OCI-LY1 (cell line): Measurements from ENCODE around the gene SPAG17.

Source experiments
- H2AFZ ChIP-seq: fragments of 200-600 bp; sonication (generic), shearing (Covaris generic); 2 replicates; pipeline ENCODE4 v1.6.0; 2014; ENCODE audit warnings: antibody characterized with exemption, mild to moderate bottlenecking, low read length
- H3F3A ChIP-seq: fragments of 200-600 bp; sonication (generic), shearing (Covaris generic); 2 replicates; pipeline ENCODE4 v1.6.0; 2014; ENCODE audit warnings: mild to moderate bottlenecking, antibody characterized with exemption, low read length, moderate library complexity; ENCODE audit not compliant: insufficient read depth
- H3K27ac ChIP-seq: fragments of 200-600 bp; sonication (generic); 2 replicates; pipeline ENCODE4 v1.5.1; 2014; ENCODE audit warnings: low read length, mixed run types, mild to moderate bottlenecking, low read depth; ENCODE audit not compliant: poor library complexity, severe bottlenecking
- H3K27me3 ChIP-seq: fragments of 200-600 bp; sonication (generic); 2 replicates; pipeline ENCODE4 v1.6.0; 2014; ENCODE audit warnings: antibody characterized with exemption, mild to moderate bottlenecking, low read length, moderate library complexity; ENCODE audit not compliant: insufficient read depth
- H3K36me3 ChIP-seq: fragments of 200-600 bp; sonication (generic); 2 replicates; pipeline ENCODE4 v1.6.1; 2014; ENCODE audit warnings: mild to moderate bottlenecking, antibody characterized with exemption, low read length, moderate library complexity, mixed read lengths; ENCODE audit not compliant: insufficient read depth
- H3K4me1 ChIP-seq: fragments of 200-600 bp; sonication (generic); 2 replicates; pipeline ENCODE4 v1.5.1; 2014; ENCODE audit warnings: mild to moderate bottlenecking, low read length, moderate library complexity; ENCODE audit not compliant: insufficient read depth, severe bottlenecking
- H3K4me2 ChIP-seq: fragments of 200-600 bp; sonication (generic), shearing (Covaris generic); 2 replicates; pipeline ENCODE4 v1.6.1; 2014; ENCODE audit warnings: low read length
- H3K4me3 ChIP-seq: fragments of 200-600 bp; sonication (generic); 2 replicates; pipeline ENCODE4 v1.5.1; 2014; ENCODE audit warnings: low read length, low read depth, mild to moderate bottlenecking, mixed read lengths; ENCODE audit not compliant: poor library complexity, severe bottlenecking
- H3K79me2 ChIP-seq: fragments of 200-600 bp; shearing (Covaris generic); 2 replicates; pipeline ENCODE4 v1.6.1; 2016; ENCODE audit warnings: mixed run types, low read length, mixed read lengths; ENCODE audit not compliant: insufficient read depth
- H3K9ac ChIP-seq: fragments of 200-600 bp; sonication (generic), shearing (Covaris generic); 2 replicates; pipeline ENCODE4 v1.6.1; 2014; ENCODE audit warnings: mild to moderate bottlenecking, low read length, mixed read lengths
- H3K9me2 ChIP-seq: fragments of 200-600 bp; sonication (generic), shearing (Covaris generic); 2 replicates; pipeline ENCODE4 v1.6.1; 2014; ENCODE audit warnings: low read depth, mild to moderate bottlenecking, low read length, mixed read lengths
- H3K9me3 ChIP-seq: fragments of 200-600 bp; shearing (Covaris generic); 2 replicates; pipeline ENCODE4 v1.6.1; 2014; ENCODE audit warnings: low read length, mixed read lengths
- H4K20me1 ChIP-seq: fragments of 200-600 bp; sonication (generic), shearing (Covaris generic); 2 replicates; pipeline ENCODE4 v1.6.0; 2016; ENCODE audit warnings: mild to moderate bottlenecking, low read length; ENCODE audit not compliant: insufficient read depth
- CTCF ChIP-seq: fragments of 200-600 bp; sonication (generic), shearing (Covaris generic); IDR thresholded peaks from 2 replicates; pipeline ENCODE4 v1.5.1; 2017; ENCODE audit warnings: mild to moderate bottlenecking, antibody characterized with exemption, low read length, moderate library complexity, mixed read lengths
- EZH2 ChIP-seq: fragments of 200-600 bp; sonication (generic), shearing (Covaris generic); IDR thresholded peaks from 2 replicates; pipeline ENCODE4 v1.8.0; 2017; ENCODE audit warnings: borderline replicate concordance, mixed run types, mild to moderate bottlenecking, antibody characterized with exemption, low read length, moderate library complexity, mixed read lengths

Gene SPAG17

GRCh38 chr1:118118469-118118868 lies 66.6 kb downstream of the SPAG17 start:
- Histone ChIP-seq H3K27me3 (no peaks in the 10 kb centered on the region; the same call in 1 of the 2 replicates), H3F3A (no peaks in the 10 kb centered on the region), H2AFZ (no peak overlapping the region), H3K4me3 (no peak overlapping the region), H3K4me1 (no peaks in the 10 kb centered on the region), H3K4me2 (no peak overlapping the region), H3K36me3 (no peaks in the 10 kb centered on the region), H4K20me1 (no peaks in the 10 kb centered on the region), H3K79me2 (no peaks in the 10 kb centered on the region), H3K9me3 (no peaks in the 10 kb centered on the region), H3K9me2 (no peaks in the 10 kb centered on the region), H3K9ac (no peak overlapping the region), H3K27ac (no peak overlapping the region)
- TF ChIP-seq CTCF = no peak
- TF ChIP-seq EZH2 = no peak

- Histone ChIP-seq H3F3A (no peaks in the 10 kb centered on the region), H3K4me1 (no peaks in the 10 kb centered on the region), H3K27me3 (no peaks in the 10 kb centered on the region; the same call in 1 of the 2 replicates), H2AFZ (no peak overlapping the region), H3K36me3 (no peaks in the 10 kb centered on the region), H3K4me2 (no peak overlapping the region), H3K9ac (no peak overlapping the region), H3K79me2 (no peaks in the 10 kb centered on the region), H3K4me3 (no peak overlapping the region), H4K20me1 (no peaks in the 10 kb centered on the region), H3K27ac (no peak overlapping the region), H3K9me2 (no peaks in the 10 kb centered on the region), H3K9me3 (no peaks in the 10 kb centered on the region)
- TF ChIP-seq CTCF (no peak), EZH2 (no peak)
Measured at GRCh38 chr1:118117521-118117920, 67.5 kb downstream of the SPAG17 start.

GRCh38 chr1:118116909-118117308 lies 68.1 kb downstream of the SPAG17 start:
- Histone ChIP-seq H3K79me2 (no peaks in the 10 kb centered on the region), H4K20me1 (no peaks in the 10 kb centered on the region), H3K4me1 (no peaks in the 10 kb centered on the region), H3K9me3 (no peaks in the 10 kb centered on the region), H3K36me3 (no peaks in the 10 kb centered on the region), H3K27me3 (no peaks in the 10 kb centered on the region), H3K4me2 (no peak overlapping the region), H2AFZ (no peak overlapping the region), H3F3A (no peaks in the 10 kb centered on the region), H3K9ac (no peak overlapping the region), H3K27ac (no peak overlapping the region), H3K9me2 (no peaks in the 10 kb centered on the region), H3K4me3 (no peak overlapping the region)
- no peak for TF ChIP-seq EZH2
- TF ChIP-seq CTCF = no peak
